Inflammatory macrophage (primary cell): Measurements from ENCODE around the gene CMYA5.
"Not testable (repeated sequence)": the region's sequence is repeated elsewhere in the genome, so short reads cannot be mapped to it uniquely, and the experiment has no call there.

ENCODE experiments used
- DNase-seq, 2 donors: peaks; one replicate each; pipeline ENCODE4 v3.0.0-alpha.2; 2020 to 2022

Gene CMYA5

GRCh38 chr5:79750611-79751510 lies 61.2 kb downstream of the CMYA5 start:
- no peak for DNase-seq

GRCh38 chr5:79753092-79753491 lies 63.5 kb downstream of the CMYA5 start:
- DNase-seq: no peak

- DNase-seq: no peak
Measured at GRCh38 chr5:79753877-79754645, 64.4 kb downstream of the CMYA5 start.

- no peak for DNase-seq
Measured at GRCh38 chr5:79754865-79755555, 65.4 kb downstream of the CMYA5 start.

- no peak for DNase-seq
Measured at GRCh38 chr5:79756076-79756475, 66.4 kb downstream of the CMYA5 start.

- DNase-seq: no peak
Measured at GRCh38 chr5:79759436-79759835, 69.8 kb downstream of the CMYA5 start.

GRCh38 chr5:79759848-79760247 lies 70.2 kb downstream of the CMYA5 start:
- DNase-seq: no peak

GRCh38 chr5:79762929-79763328 lies 73.3 kb downstream of the CMYA5 start:
- no peak for DNase-seq

- DNase-seq: not testable (repeated sequence)
Measured at GRCh38 chr5:79764147-79764546, 74.5 kb downstream of the CMYA5 start.

- DNase-seq: no peak
Measured at GRCh38 chr5:79771387-79771786, 81.8 kb downstream of the CMYA5 start.

- no peak for DNase-seq
Measured at GRCh38 chr5:79772651-79773050, 83.0 kb downstream of the CMYA5 start.

GRCh38 chr5:79773612-79774011 lies 84.0 kb downstream of the CMYA5 start:
- no peak for DNase-seq

GRCh38 chr5:79774171-79774854 lies 84.7 kb downstream of the CMYA5 start:
- no peak for DNase-seq

- DNase-seq: no peak
Measured at GRCh38 chr5:79774855-79775237, 85.2 kb downstream of the CMYA5 start.

- DNase-seq: not testable (repeated sequence)
Measured at GRCh38 chr5:79784741-79785140, 95.1 kb downstream of the CMYA5 start.

- DNase-seq: no peak
Measured at GRCh38 chr5:79785983-79786382, 96.3 kb downstream of the CMYA5 start.

- DNase-seq: no peak
Measured at GRCh38 chr5:79787448-79787847, 97.8 kb downstream of the CMYA5 start.

- no peak for DNase-seq
Measured at GRCh38 chr5:79791843-79792242, 102.2 kb downstream of the CMYA5 start.

- DNase-seq: no peak
Measured at GRCh38 chr5:79792463-79792862, 102.8 kb downstream of the CMYA5 start.

GRCh38 chr5:79793304-79793703 lies 103.7 kb downstream of the CMYA5 start:
- DNase-seq: no peak

GRCh38 chr5:79793722-79794121 lies 104.1 kb downstream of the CMYA5 start:
- DNase-seq: no peak

GRCh38 chr5:79794347-79794746 lies 104.7 kb downstream of the CMYA5 start:
- DNase-seq: no peak
